Ascending aorta (tissue), 2 donors: ENCODE measurements around the gene FYB2. TPM values are rescaled to one million over a fixed set of nuclear protein-coding genes. Genes with fewer than 3 reads are reported as not detected.

Experiments used
- DNase-seq, 2 donors: peaks; one replicate each; pipeline ENCODE4 v3.0.0-alpha.2; 2019; ENCODE audit warnings: low spot score in 2 of 2
- H3K27ac ChIP-seq, 2 donors: fragments of 200-600 bp; sonication (generic); one replicate each; pipeline ENCODE4 v1.5.1; 2016 to 2017; ENCODE audit warnings: mild to moderate bottlenecking in 1 of 2
- H3K27me3 ChIP-seq: fragments of 200-600 bp; sonication (generic); one replicate; pipeline ENCODE4 v1.5.1; 2017
- H3K36me3 ChIP-seq, 2 donors: fragments of 200-600 bp; sonication (generic); one replicate each; pipeline ENCODE4 v1.5.1; 2016
- H3K4me1 ChIP-seq, 2 donors: fragments of 200-600 bp; sonication (generic); one replicate each; pipeline ENCODE4 v1.5.1; 2016 to 2017; ENCODE audit warnings: mild to moderate bottlenecking in 1 of 2
- H3K4me3 ChIP-seq, 2 donors: fragments of 200-600 bp; sonication (generic); one replicate each; pipeline ENCODE4 v1.5.1; 2016 to 2017; ENCODE audit warnings: mild to moderate bottlenecking in 1 of 2
- H3K9me3 ChIP-seq, 2 donors: fragments of 200-600 bp; sonication (generic); one replicate each; pipeline ENCODE4 v1.5.1; 2016
- CTCF ChIP-seq, 3 experiments: fragments of 200-600 bp in 2 of 3; fragments of 450-650 bp in 1 of 3; sonication (generic) in 2 of 3; IDR thresholded peaks; one replicate each; pipeline ENCODE4 v1.5.1; 2016 to 2019; ENCODE audit warnings: antibody characterized with exemption in 3 of 3, mild to moderate bottlenecking in 1 of 3, moderate library complexity in 1 of 3
- intact Hi-C: fragments of 100-400 bp; cut with DNase I; formaldehyde crosslinking; loops from one replicate; pipeline ENCODE4 v1.15.1; 2023
- total RNA-seq: library from RNA; depleted of rRNA; stranded (reverse); fragments of >200 nt; gene quantifications from one replicate; pipeline ENCODE4 v1.1.0, GENCODE V29; 2016

Gene FYB2
- total RNA-seq, 1 donor from 2014 or later, result not detected

GRCh38 chr1:56773341-56774066 lies 45.7 kb downstream of the FYB2 start:
- H3K4me3 ChIP-seq, result no peak overlapping the region
- no peaks in the 10 kb centered on the region for H3K9me3 ChIP-seq
- intact Hi-C loops, result no loop called here
- TF ChIP-seq CTCF (IDR thresholded peaks at IDR 0.05), result no peak
- H3K27ac ChIP-seq, result no peak overlapping the region
- H3K27me3 ChIP-seq, result no peaks in the 10 kb centered on the region
- DNase-seq, result no peak
- no peaks in the 10 kb centered on the region for H3K36me3 ChIP-seq
- H3K4me1 ChIP-seq, result no peaks in the 10 kb centered on the region

- no peaks in the 10 kb centered on the region for H3K4me1 ChIP-seq
- no peaks in the 10 kb centered on the region for H3K9me3 ChIP-seq
- intact Hi-C loops, result no loop called here
- no peaks in the 10 kb centered on the region for H3K27me3 ChIP-seq
- TF ChIP-seq CTCF (IDR thresholded peaks at IDR 0.05), result no peak
- no peak overlapping the region for H3K4me3 ChIP-seq
- no peaks in the 10 kb centered on the region for H3K36me3 ChIP-seq
- DNase-seq, result no peak
- no peak overlapping the region for H3K27ac ChIP-seq
Measured at GRCh38 chr1:56771717-56772116, 47.5 kb downstream of the FYB2 start.

GRCh38 chr1:56758794-56759193 lies 60.4 kb downstream of the FYB2 start:
- no peaks in the 10 kb centered on the region for H3K9me3 ChIP-seq
- no peaks in the 10 kb centered on the region for H3K27me3 ChIP-seq
- H3K36me3 ChIP-seq, result no peaks in the 10 kb centered on the region
- H3K4me1 ChIP-seq, result no peaks in the 10 kb centered on the region
- H3K4me3 ChIP-seq, result no peak overlapping the region
- intact Hi-C loops, result no loop called here
- no peak for TF ChIP-seq CTCF (IDR thresholded peaks at IDR 0.05)
- DNase-seq, result no peak
- H3K27ac ChIP-seq, result no peak overlapping the region

- Histone ChIP-seq H3K27ac (no peak overlapping the region), H3K27me3 (no peaks in the 10 kb centered on the region), H3K4me3 (no peak overlapping the region), H3K4me1 (no peaks in the 10 kb centered on the region), H3K9me3 (no peaks in the 10 kb centered on the region), H3K36me3 (no peaks in the 10 kb centered on the region)
- no peak for DNase-seq
- TF ChIP-seq CTCF (IDR thresholded peaks at IDR 0.05), result no peak
- intact Hi-C loops, result no loop called here
Measured at GRCh38 chr1:56758135-56758534, 61.1 kb downstream of the FYB2 start.

GRCh38 chr1:56755911-56756310 lies 63.3 kb downstream of the FYB2 start:
- DNase-seq, result no peak
- Histone ChIP-seq H3K9me3 (no peaks in the 10 kb centered on the region), H3K27me3 (no peaks in the 10 kb centered on the region), H3K4me1 (no peaks in the 10 kb centered on the region), H3K4me3 (no peak overlapping the region), H3K27ac (no peak overlapping the region), H3K36me3 (no peaks in the 10 kb centered on the region)
- no peak for TF ChIP-seq CTCF (IDR thresholded peaks at IDR 0.05)
- intact Hi-C loops, result no loop called here
